H9 (cell line): Measurements from ENCODE around the gene TYSND1. TPM values are rescaled to one million over a fixed set of nuclear protein-coding genes. Genes with fewer than 3 reads are reported as not detected.

Source experiments
- DNase-seq: peaks from one replicate; pipeline ENCODE4 v3.0.0-alpha.2; 2017
- H2AFZ ChIP-seq: one replicate; pipeline ENCODE4 v1.6.1; 2013; ENCODE audit warnings: mild to moderate bottlenecking, low read length, control low read depth, moderate library complexity
- H2AK5ac ChIP-seq: 2 replicates; pipeline ENCODE4 v1.6.1; 2013; ENCODE audit warnings: low read length, control low read depth, mixed read lengths; ENCODE audit not compliant: insufficient read length
- H2BK120ac ChIP-seq: one replicate; pipeline ENCODE4 v1.6.1; 2013; ENCODE audit warnings: low read depth, mild to moderate bottlenecking, low read length, control low read depth, inconsistent platforms; ENCODE audit not compliant: poor library complexity, severe bottlenecking
- H2BK12ac ChIP-seq: 2 replicates; pipeline ENCODE4 v1.6.1; 2013; ENCODE audit warnings: low read length, control low read depth, mixed read lengths, low read depth; ENCODE audit not compliant: insufficient read length
- H2BK15ac ChIP-seq: 2 replicates; pipeline ENCODE4 v1.6.1; 2013; ENCODE audit warnings: low read depth, low read length, control low read depth
- H2BK20ac ChIP-seq: one replicate; pipeline ENCODE4 v1.6.1; 2013; ENCODE audit warnings: low read depth, mild to moderate bottlenecking, low read length, control low read depth, inconsistent platforms; ENCODE audit not compliant: poor library complexity, severe bottlenecking
- H2BK5ac ChIP-seq: 2 replicates; pipeline ENCODE4 v1.6.1; 2013; ENCODE audit warnings: low read length, control low read depth, mixed read lengths; ENCODE audit not compliant: insufficient read length
- H3K14ac ChIP-seq: 2 replicates; pipeline ENCODE4 v1.6.1; 2013; ENCODE audit warnings: low read length, control low read depth; ENCODE audit not compliant: insufficient read depth
- H3K18ac ChIP-seq: 2 replicates; pipeline ENCODE4 v1.6.1; 2013; ENCODE audit warnings: low read depth, mild to moderate bottlenecking, mixed read lengths, low read length, control low read depth; ENCODE audit not compliant: insufficient read length
- H3K23ac ChIP-seq: 2 replicates; pipeline ENCODE4 v1.6.1; 2013; ENCODE audit warnings: low read length, control low read depth, mixed read lengths, low read depth; ENCODE audit not compliant: insufficient read length
- H3K23me2 ChIP-seq: 2 replicates; pipeline ENCODE4 v1.6.1; 2013; ENCODE audit warnings: low read depth, mild to moderate bottlenecking, mixed read lengths, low read length, control low read depth; ENCODE audit not compliant: insufficient read length, poor library complexity, severe bottlenecking
- H3K27ac ChIP-seq: 2 replicates; pipeline ENCODE4 v1.5.1; 2013; ENCODE audit warnings: low read length, control low read depth, mixed read lengths, low read depth; ENCODE audit not compliant: insufficient read length
- H3K27me3 ChIP-seq: 2 replicates; pipeline ENCODE4 v1.6.1; 2013; ENCODE audit warnings: low read length, control low read depth, inconsistent platforms; ENCODE audit not compliant: insufficient read depth
- H3K4ac ChIP-seq: 2 replicates; pipeline ENCODE4 v1.6.1; 2013; ENCODE audit warnings: low read depth, mild to moderate bottlenecking, control low read depth, inconsistent platforms, low read length, moderate library complexity
- H3K4me1 ChIP-seq: 2 replicates; pipeline ENCODE4 v1.6.1; 2013; ENCODE audit warnings: low read length, control low read depth, inconsistent platforms; ENCODE audit not compliant: insufficient read depth
- H3K4me2 ChIP-seq: 2 replicates; pipeline ENCODE4 v1.6.1; 2013; ENCODE audit warnings: low read length, control low read depth, mixed read lengths; ENCODE audit not compliant: insufficient read length, insufficient read depth
- H3K56ac ChIP-seq: 2 replicates; pipeline ENCODE4 v1.6.1; 2013; ENCODE audit warnings: low read depth, mild to moderate bottlenecking, mixed read lengths, low read length, control low read depth; ENCODE audit not compliant: insufficient read length
- H3K79me1 ChIP-seq: 2 replicates; pipeline ENCODE4 v1.6.1; 2013; ENCODE audit warnings: low read depth, mild to moderate bottlenecking, moderate library complexity, low read length, control low read depth, inconsistent platforms; ENCODE audit not compliant: insufficient read depth, poor library complexity, severe bottlenecking
- H3K79me2 ChIP-seq: 2 replicates; pipeline ENCODE4 v1.6.1; 2013; ENCODE audit warnings: low read length, control low read depth, inconsistent platforms; ENCODE audit not compliant: insufficient read depth
- H3K9ac ChIP-seq: 2 replicates; pipeline ENCODE4 v1.6.1; 2013; ENCODE audit warnings: low read length, control low read depth, mixed read lengths; ENCODE audit not compliant: insufficient read length; ENCODE audit errors: extremely low read depth
- H3K9me3 ChIP-seq: one replicate; pipeline ENCODE4 v1.6.1; 2013; ENCODE audit warnings: low read depth, low read length, inconsistent platforms; ENCODE audit not compliant: control insufficient read depth
- H3T11ph ChIP-seq: one replicate; pipeline ENCODE4 v1.6.1; 2013; ENCODE audit warnings: mild to moderate bottlenecking, low read length, control low read depth, inconsistent platforms
- H4K20me1 ChIP-seq: one replicate; pipeline ENCODE4 v1.6.1; 2013; ENCODE audit not compliant: control insufficient read depth, insufficient read length, insufficient read depth
- H4K5ac ChIP-seq: 2 replicates; pipeline ENCODE4 v1.6.1; 2013; ENCODE audit warnings: low read depth, mild to moderate bottlenecking, mixed read lengths, low read length, control low read depth; ENCODE audit not compliant: insufficient read length
- H4K8ac ChIP-seq: replicated peaks from 2 replicates; pipeline ENCODE4 v1.6.1; 2013; ENCODE audit warnings: low read length, control low read depth, mixed read lengths, low read depth; ENCODE audit not compliant: insufficient read length
- H4K91ac ChIP-seq: 2 replicates; pipeline ENCODE4 v1.6.1; 2013; ENCODE audit warnings: low read depth, mild to moderate bottlenecking, moderate library complexity, mixed read lengths, low read length, control low read depth; ENCODE audit not compliant: insufficient read length
- H3K27ac Mint-ChIP-seq, 3 experiments: 2 replicates in 2 of 3; 3 replicates in 1 of 3; pipeline ENCODE4 v1.8.0; 2020 to 2021; ENCODE audit warnings: mixed read lengths in 3 of 3, mild to moderate bottlenecking in 1 of 3, moderate library complexity in 1 of 3
- H3K27me3 Mint-ChIP-seq: 2 replicates; pipeline ENCODE4 v1.8.0; 2021; ENCODE audit warnings: low read depth, mild to moderate bottlenecking, moderate library complexity, mixed read lengths
- H3K36me3 Mint-ChIP-seq, 3 experiments: 2 replicates in 2 of 3; 3 replicates in 1 of 3; pipeline ENCODE4 v1.8.0; 2020 to 2021; ENCODE audit warnings: low read depth in 3 of 3, mixed read lengths in 3 of 3; ENCODE audit not compliant: insufficient read depth in 1 of 3
- H3K4me1 Mint-ChIP-seq, 2 experiments: 2 replicates each; pipeline ENCODE4 v1.8.0; 2020; ENCODE audit warnings: mixed read lengths in 2 of 2
- H3K4me3 Mint-ChIP-seq, 2 experiments: 2 replicates in 1 of 2; 3 replicates in 1 of 2; pipeline ENCODE4 v1.8.0; 2020 to 2021; ENCODE audit warnings: mild to moderate bottlenecking in 2 of 2, mixed read lengths in 2 of 2, moderate library complexity in 1 of 2
- H3K9me3 Mint-ChIP-seq, 2 experiments: 2 replicates in 1 of 2; 3 replicates in 1 of 2; pipeline ENCODE4 v1.8.0; 2020; ENCODE audit warnings: mild to moderate bottlenecking in 2 of 2, mixed read lengths in 2 of 2, moderate library complexity in 1 of 2
- WGBS: extraction: QIAGEN DNeasy Blood & Tissue Kit; methylation state at CpG from one replicate; pipeline ENCODE4 v1.1.7; 2013; ENCODE audit warnings: missing lambda C conversion rate, low lambda C conversion rate, mixed read lengths; ENCODE audit not compliant: insufficient read length; ENCODE audit errors: extremely low coverage; 5-methylcytosine and 5-hydroxymethylcytosine counted together
- total RNA-seq: library from RNA; stranded (reverse); gene quantifications from 2 replicates; pipeline ENCODE4 v1.2.1, GENCODE V29; 2021
- TF ChIP-seq, protein P1 (sequence below): fragments of 200-600 bp; sonication (generic); conservative IDR thresholded peaks from 3 replicates; pipeline ENCODE4 v1.8.0; 2021; ENCODE audit warnings: antibody characterized with exemption, mild to moderate bottlenecking

TYSND1 gene
- total RNA-seq, 1 experiment from 2014 or later, result 12.8 TPM

DNA sequence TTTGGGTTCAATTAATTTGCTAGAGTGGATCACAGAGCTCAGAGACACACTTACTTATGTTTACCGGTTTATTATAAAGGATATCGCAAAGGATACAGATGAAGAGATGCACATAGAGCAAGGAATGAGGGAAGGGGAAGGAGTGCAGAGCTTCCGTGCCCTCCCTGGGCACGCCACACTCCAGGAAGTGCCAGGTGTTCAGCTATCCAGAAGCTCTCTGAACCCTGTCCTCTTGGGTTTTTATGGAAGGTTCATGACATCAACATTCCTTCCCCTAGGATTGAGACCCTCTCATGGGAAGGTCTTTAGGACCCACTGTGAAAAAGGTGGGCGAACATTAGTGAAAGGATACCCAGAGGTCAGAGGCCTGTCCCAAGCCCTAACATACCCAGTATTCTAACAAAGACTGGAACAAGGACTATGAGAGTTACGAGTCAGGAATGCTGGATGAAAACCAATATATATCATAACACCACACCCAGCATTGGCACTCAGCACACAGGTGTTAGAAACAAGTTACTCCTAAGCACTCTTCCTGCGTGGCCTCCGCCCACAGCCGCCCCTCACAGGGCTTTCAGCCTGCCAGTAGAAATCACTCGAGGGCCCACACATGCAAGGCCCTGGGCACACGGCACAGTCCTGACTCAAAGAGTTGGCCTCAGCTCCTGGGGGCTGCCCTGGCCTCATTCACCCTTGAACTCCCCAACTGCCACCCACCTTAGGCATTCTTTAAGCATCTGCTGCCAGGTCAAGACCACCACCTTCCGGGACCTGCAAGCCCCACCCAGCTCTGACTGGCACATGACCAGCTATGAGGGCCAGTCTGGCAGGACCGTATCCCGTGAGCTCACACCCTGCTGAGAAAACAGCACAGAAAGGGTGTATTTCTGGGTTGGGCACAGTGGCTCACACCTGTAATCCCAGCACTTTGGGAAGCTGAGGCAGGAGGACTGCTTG is 8.3 kb downstream of the TYSND1 start:
- H3K27ac Mint-ChIP-seq, result no peak overlapping the region
- H3K79me1 ChIP-seq, result no peaks in the 10 kb centered on the region
- H3K23ac ChIP-seq, result no peak overlapping the region
- peaks cover 0 to 2% (median 0%) of the 10 kb centered on the region in 3 experiments; a peak in 2 of 7 replicates for H3K36me3 Mint-ChIP-seq
- no peak overlapping the region for H2AFZ ChIP-seq
- no peaks in the 10 kb centered on the region for H4K20me1 ChIP-seq
- H3T11ph ChIP-seq, result no peak overlapping the region
- H3K79me2 ChIP-seq, result no peaks in the 10 kb centered on the region
- H4K8ac ChIP-seq, result no peak overlapping the region
- DNase-seq, result no peak
- H3K18ac ChIP-seq, result no peak overlapping the region
- H3K14ac ChIP-seq, result no peak overlapping the region; the same call in 1 of the 2 replicates
- H2BK12ac ChIP-seq, result no peak overlapping the region
- H4K91ac ChIP-seq, result no peak overlapping the region
- H3K27me3 Mint-ChIP-seq, result peaks cover 11% of the 10 kb centered on the region
- no peak overlapping the region for H2BK120ac ChIP-seq
- TF ChIP-seq, protein P1, sequence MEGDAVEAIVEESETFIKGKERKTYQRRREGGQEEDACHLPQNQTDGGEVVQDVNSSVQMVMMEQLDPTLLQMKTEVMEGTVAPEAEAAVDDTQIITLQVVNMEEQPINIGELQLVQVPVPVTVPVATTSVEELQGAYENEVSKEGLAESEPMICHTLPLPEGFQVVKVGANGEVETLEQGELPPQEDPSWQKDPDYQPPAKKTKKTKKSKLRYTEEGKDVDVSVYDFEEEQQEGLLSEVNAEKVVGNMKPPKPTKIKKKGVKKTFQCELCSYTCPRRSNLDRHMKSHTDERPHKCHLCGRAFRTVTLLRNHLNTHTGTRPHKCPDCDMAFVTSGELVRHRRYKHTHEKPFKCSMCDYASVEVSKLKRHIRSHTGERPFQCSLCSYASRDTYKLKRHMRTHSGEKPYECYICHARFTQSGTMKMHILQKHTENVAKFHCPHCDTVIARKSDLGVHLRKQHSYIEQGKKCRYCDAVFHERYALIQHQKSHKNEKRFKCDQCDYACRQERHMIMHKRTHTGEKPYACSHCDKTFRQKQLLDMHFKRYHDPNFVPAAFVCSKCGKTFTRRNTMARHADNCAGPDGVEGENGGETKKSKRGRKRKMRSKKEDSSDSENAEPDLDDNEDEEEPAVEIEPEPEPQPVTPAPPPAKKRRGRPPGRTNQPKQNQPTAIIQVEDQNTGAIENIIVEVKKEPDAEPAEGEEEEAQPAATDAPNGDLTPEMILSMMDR, result no peak
- peaks cover 7 to 8% of the 10 kb centered on the region in 2 experiments for H3K4me1 Mint-ChIP-seq
- no peak overlapping the region for H3K4me3 Mint-ChIP-seq
- no peak overlapping the region for H3K56ac ChIP-seq
- H2BK15ac ChIP-seq, result no peak overlapping the region
- H3K27me3 ChIP-seq, result no peaks in the 10 kb centered on the region
- H3K9me3 Mint-ChIP-seq, result no peaks in the 10 kb centered on the region
- no peaks in the 10 kb centered on the region for H3K23me2 ChIP-seq
- H3K4me2 ChIP-seq, result no peak overlapping the region
- no peak overlapping the region for H3K27ac ChIP-seq
- H3K9ac ChIP-seq, result no peak overlapping the region
- no peak overlapping the region for H2AK5ac ChIP-seq
- no peaks in the 10 kb centered on the region for H3K9me3 ChIP-seq
- no peaks in the 10 kb centered on the region for H3K4me1 ChIP-seq
- no peak overlapping the region for H2BK5ac ChIP-seq
- no peak overlapping the region for H4K5ac ChIP-seq
- no peak overlapping the region for H3K4ac ChIP-seq
- no CpG with 5 or more reads among the region's 14 CpGs for WGBS
- no peak overlapping the region for H2BK20ac ChIP-seq
